Hematopoietic multipotent progenitor cell treated with erythropoietin and hydrocortisone succinate and interleukin-3 and kit ligand, for 15 days (in vitro differentiated cells): ENCODE data around the gene SH3GLB1.
"Not testable (repeated sequence)": the region's sequence is repeated elsewhere in the genome, so short reads cannot be mapped to it uniquely, and the experiment has no call there.

Experiments used
- DNase-seq: peaks from one replicate; pipeline ENCODE4 v3.0.0-alpha.2; 2015; ENCODE audit warnings: low spot score

Gene SH3GLB1

GRCh38 chr1:86704458-86704971, at the start of gene SH3GLB1:
TSS of gene SH3GLB1 (plus strand) at chr1:86704576. CDS start at chr1:86704900, 324 bp downstream.
- DNase-seq = peak; percentile 90

DNA sequence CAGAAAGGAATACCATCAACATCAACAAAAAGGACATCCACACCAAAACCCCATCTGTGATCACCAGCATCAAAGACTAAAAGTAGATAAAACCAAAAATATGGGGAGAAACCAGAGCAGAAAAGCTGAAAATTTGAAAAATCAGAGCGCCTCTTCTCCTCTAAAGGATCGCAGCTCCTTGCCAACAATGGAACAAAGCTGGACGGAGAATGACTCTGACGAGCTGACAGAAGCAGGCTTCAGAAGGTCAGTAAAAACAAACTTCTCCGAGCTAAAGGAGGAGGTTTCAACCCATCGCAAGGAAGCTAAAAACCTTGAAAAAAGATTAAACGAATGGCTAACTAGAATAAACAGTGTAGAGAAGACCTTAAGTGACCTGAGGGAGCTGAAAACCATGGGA, 46.0 kb upstream of the SH3GLB1 start:
- DNase-seq = not testable (repeated sequence)

DNA sequence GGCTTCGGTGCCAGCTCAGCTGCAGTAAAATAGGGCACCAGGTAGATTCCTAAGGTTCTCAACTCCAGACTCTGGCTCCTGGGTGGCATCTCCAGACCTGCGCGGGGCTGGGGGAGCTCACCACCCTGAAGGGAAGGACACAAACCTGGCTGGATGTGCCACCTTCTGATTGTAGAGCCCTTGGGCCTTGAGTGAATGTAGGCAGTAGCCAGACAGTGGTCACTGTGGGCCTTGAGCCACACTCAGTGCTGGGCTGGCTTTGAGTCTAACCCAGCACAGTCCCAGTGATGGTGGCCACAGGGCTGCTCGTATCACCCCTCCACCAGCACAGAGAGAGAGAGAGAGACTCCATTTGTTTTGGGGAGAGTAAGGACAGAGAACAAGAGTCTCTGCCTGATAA, 38.0 kb upstream of the SH3GLB1 start:
- DNase-seq = no peak

DNA sequence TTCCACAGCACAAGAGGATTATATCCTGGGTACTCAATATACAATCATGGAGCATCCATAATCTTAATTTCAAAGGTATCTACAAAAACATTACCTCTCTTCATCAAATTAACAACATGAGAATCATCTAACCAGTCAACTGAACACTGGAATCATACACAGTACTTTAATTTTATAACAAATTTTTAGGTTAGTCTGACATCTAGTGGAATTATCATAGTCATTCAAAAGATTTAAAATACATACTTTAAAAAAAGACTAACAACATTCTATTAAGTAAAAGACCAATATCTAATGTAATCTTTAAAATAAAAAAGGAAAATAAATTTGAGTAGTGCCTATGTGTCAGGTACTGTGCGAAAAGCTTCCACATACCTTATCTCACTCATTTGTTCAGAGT, 16.8 kb upstream of the SH3GLB1 start:
- no peak for DNase-seq

DNA sequence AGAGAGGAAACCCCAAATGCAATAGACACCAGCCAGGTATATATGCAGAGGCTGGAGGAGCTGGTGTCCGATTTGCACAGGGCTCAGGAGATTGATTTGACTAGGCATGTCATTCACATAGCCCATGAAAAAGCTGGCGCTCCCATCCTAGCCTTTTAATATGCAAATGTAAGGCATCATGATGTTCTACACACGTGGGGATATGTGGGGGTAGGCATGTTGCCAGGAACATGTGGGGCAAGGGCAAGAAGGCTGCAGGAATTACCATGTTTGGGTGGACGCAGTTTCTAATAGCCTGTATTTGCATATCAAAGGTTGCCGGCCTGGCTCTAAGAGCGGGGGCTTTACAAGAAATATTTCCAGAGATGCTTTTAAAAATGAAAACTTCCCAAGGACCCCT, 11.7 kb upstream of the SH3GLB1 start:
- DNase-seq = no peak

GRCh38 chr1:86695400-86695799, 9.0 kb upstream of the SH3GLB1 start:
- DNase-seq = no peak

GRCh38 chr1:86696522-86696921, 7.9 kb upstream of the SH3GLB1 start:
- DNase-seq = no peak

DNA sequence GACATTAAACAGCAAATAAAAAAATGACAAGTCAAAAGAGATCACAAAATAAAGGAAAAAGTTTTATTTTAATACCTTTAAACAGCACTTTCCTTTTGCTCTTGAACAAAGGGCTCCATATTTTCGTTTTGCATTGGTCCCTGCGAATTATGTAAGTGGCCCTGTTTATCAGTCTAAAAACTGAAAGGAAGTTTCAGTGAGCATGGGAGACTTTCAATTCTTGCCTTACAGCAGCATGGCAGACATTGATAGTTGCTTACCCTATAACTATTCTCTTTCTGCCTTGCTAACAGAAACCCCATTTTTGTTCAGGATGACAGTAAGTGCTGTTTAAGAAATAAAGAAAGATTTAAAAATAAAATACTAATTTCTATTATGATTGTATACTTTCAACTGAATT, 5.2 kb upstream of the SH3GLB1 start:
- no peak for DNase-seq

GRCh38 chr1:86701731-86702130, 2.6 kb upstream of the SH3GLB1 start:
- no peak for DNase-seq

DNA sequence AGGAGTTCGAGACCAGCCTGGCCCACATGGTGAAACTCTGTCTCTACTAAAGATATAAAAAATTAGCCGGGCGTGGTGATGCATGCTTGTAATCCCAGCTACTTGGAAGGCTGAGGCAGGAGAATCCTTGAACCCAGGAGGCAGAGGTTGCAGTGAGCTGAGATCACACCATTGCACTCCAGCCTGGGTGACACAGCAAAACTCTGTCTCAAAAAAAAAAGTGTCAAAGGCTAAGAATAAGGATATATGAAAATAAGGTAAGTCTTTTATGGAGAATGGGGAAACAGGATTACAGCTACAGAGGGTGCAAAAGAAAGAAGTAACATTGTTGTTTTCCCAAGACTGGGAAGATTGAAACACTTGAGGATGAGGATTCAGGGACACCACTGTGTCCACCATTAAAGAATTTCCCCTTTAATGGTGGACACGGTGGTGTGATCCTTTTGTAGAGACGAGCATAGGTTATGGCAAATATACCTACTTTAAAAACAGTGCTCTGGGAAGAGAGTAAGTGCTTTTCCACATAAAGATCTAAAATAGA, 1.4 kb upstream of the SH3GLB1 start:
- DNase-seq = not testable (repeated sequence)

- DNase-seq = no peak
These were observed 499 bp upstream of the SH3GLB1 start for GRCh38 chr1:86703696-86704457.

- peak; percentile 41 for DNase-seq
These were observed 742 bp downstream of the SH3GLB1 start for GRCh38 chr1:86704972-86705664.

DNA sequence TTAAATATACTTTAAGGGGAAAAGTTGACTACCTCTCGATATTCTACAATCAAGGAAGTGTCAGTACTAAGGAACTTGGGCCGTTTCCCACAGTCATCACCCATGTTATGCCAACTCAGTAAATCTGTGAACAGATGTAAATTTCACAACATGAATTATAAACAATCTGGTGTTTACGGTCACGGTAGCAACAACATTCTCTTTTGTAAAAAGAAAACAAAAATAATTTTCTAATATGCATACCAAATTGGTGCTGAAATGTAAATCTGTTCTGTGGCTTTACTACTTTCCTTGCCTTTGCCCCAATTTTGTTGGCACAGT, 1.2 kb downstream of the SH3GLB1 start:
- DNase-seq = peak; percentile 29

GRCh38 chr1:86706018-86706635, 1.8 kb downstream of the SH3GLB1 start:
- DNase-seq = no peak

- DNase-seq = peak; percentile 18
These were observed 4.5 kb downstream of the SH3GLB1 start for GRCh38 chr1:86708920-86709319.

GRCh38 chr1:86712088-86712860, 7.9 kb downstream of the SH3GLB1 start:
- DNase-seq = no peak

DNA sequence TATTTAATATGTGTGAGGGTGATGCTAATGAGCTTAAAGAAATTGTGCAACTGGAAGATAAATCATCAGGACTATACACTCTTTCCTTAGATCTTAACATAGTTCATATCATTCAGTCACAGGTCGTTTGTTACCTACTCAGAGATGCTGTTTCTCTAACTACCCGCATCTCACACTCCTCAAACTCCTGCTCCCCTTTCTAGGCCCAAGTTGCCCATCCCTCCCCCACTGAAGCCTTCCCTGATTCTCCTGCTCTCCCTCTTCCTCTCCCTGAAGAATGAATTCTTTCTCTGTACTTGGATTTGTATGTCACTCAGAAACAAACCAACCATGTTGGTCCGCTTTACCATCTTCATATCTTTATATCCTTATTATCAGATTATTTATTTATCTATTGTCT, 9.1 kb downstream of the SH3GLB1 start:
- no peak for DNase-seq

DNA sequence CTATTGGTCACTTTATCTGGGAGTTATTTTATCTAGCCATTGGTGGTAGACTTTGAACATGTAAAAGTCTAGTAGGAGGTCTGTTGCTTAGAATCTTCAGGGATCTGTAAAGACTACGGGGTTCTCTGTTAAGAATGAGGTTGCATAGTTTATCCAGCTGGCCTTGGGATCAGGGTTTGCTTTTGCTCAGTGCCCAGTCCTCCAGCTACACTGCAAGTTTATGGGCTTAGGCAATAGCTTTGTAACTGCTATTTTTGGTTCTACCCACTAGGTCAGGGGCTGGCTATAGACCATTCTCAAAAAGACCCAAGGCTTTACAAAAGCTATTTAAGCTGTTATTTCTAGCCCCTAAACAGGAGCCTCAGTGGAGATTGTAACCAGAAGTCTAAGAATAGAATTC, 9.8 kb downstream of the SH3GLB1 start:
- DNase-seq = no peak

- no peak for DNase-seq
These were observed 10.3 kb downstream of the SH3GLB1 start for GRCh38 chr1:86714561-86715244.

- DNase-seq = no peak
These were observed 14.4 kb downstream of the SH3GLB1 start for GRCh38 chr1:86718786-86719185.

DNA sequence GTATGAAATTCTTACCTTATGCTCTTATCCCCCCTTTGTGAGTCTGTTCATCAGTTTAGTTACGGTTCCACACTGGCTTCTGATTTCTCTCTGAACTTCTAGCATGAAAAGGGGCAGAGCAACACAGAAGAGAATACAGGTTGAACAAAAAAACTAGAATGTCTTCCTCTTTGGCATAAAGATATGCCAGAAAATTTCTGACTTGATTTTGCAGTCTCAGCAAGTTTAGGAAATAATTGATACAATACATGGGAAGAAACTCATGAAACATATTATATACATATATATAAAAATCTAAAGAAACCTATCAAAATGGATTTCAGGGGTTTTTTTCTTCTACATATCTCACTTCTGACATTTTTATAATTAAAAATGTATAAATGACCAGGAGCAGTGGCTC, 27.0 kb downstream of the SH3GLB1 start:
- DNase-seq = no peak
